Measurements from ENCODE around the gene MAPKBP1.

The MAPKBP1 gene

DNA sequence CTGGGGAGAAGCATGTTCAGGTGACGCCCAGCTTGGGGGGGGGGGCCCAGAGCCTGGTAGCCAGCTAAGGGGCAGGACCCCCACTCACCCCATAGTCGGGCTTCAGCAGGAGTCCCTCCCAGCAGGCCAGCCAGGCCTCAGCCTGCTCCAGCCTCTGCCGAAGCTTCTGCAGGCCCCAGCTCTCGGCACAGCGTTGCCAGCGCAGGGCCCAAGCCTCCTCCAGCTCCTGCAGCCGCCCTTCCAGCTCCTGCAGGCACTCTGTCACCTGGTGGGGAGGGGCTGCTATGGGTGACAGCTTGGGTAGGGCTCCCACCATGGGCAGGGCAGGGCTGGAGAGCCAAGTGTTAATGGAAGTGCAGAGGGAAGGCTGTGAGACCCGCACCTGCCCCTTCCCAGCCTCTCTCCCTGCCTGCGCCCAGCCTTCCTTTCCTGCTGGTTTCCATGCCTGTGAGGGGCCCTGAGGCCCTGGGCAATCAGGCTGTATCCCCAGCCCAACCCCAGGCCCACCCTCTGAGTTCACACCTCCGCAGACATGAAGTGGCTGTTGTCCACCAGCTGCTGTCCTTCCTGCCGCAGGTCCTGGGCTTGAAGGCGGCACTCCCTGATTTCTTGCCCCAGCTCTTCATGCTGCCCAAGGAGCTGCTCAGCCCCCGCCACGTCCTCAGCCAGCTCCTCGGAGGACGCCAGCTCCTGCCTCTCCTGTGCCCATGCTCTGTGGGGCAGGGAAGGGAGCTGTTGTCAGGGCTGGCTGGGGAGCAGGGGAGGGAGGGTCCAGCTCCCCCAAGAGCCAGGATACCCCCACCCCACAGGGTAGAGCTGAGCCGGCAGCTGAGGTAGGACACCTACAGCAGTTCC lies 78.7 kb downstream of the MAPKBP1 start:
- DNase-seq = no peak

DNA sequence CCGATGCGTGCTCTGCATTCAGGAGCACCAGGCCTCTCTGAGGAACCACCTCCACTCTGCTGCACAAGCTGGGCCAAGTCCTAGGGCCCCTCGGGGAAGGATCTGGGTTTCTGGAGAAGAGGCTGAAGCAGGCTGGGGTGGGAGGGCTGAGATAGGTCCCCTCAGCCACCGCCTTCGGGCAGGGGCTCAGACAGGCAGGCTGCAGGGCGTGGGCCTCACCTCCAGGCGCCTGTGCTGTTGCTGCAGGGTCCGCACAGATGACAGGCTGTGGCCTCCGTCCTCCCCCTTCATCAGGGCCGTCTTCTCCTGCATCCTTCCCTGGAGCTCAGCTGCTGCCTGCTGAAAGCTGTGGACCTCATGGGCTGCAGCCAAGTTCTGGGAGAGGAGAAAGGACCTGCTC lies 79.5 kb downstream of the MAPKBP1 start:
- DNase-seq = no peak

DNA sequence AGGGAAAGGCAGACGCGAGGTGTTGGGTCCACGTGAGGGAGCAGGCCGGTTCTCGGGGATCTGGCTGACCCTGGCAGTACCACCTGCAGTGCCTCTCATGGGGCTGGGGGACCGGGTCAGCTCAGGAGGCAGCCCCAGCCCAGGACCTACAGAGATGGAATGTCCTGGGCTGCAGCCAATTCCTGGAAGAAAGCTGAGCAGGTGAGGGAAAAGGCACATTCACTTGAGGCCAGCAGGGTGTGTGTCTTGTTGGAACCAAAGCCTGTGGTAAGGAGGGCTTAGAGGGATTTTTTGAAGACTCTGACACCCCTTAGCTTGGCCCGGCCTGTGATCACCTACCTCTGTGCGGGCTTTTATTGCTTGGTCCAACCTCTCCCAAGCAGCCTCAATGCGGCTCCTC lies 80.2 kb downstream of the MAPKBP1 start:
- no peak for DNase-seq

DNA sequence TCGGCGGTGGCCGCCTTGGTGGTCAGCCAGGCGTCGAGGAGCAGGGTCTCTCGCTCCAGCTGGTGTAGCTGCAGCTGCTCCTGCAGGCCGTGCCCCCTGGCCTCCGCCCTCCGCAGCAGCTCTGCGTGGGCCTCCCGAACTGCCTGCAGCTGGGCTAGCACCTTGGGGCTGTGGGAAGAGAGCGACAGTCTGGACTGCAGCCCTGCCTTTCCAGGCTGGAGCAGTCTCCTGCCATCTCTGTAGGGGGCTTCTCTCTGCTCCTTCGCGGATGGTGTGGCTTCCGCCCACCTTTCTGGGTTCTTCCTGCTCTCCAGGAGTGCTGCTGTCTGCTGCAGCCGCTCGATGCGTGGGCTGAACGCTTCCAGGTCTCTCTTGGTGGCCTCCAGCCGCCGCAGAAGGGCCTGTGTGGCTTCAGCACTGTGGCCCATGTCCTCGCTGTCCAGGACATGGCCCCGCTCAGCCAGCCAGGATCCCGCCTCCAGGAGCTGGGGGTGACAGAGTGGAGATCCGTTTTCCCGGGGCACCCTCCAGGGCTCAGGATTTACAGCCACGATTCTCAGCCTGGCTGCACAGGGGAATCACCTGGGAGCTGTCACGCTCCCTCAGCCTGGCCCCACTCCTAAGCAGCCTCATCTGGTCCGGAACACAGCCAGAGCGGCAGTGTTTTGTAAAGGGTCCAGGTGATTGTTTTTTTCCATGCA lies 81.1 kb downstream of the MAPKBP1 start:
- DNase-seq = no peak

DNA sequence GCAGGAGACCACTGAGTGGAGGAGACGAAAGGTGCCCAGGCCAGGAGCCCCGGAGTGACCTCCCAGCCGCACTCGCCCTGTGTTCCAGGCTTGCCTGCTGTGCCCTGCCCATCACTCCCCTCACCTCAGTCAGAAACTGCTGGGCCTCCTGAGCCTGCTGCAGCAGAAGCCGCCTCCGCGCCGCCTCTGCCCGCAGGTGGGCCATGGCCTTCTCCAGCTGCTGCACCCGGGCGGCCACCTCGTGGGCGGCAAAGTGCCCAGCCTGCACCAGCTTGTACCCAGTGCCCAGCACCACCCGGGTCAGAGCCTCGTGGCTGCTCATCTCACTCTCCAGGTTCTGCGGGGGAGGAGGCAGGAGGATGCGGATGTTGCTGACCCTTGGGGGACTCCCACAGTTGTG lies 82.0 kb downstream of the MAPKBP1 start:
- no peak for DNase-seq

DNA sequence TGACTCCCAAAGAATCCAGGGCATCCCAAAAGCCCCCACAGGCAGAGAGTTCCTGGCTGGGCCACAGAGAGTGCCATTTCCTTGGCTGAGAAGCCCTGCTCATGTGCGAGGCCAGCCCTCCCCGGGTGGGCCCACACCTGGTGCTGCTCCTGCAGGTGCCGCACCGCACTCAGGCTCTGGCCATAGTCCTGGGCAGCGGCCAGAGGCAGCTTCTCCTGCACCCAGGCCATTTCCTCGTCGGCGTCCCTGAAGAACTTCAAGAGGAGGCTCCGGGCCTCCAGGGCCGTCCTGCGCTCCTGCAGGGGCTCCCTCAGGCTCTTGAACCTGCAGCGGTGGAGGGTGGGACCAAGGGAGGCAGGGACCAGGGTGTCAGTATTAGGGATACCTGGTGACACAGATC lies 82.4 kb downstream of the MAPKBP1 start:
- DNase-seq = no peak

DNA sequence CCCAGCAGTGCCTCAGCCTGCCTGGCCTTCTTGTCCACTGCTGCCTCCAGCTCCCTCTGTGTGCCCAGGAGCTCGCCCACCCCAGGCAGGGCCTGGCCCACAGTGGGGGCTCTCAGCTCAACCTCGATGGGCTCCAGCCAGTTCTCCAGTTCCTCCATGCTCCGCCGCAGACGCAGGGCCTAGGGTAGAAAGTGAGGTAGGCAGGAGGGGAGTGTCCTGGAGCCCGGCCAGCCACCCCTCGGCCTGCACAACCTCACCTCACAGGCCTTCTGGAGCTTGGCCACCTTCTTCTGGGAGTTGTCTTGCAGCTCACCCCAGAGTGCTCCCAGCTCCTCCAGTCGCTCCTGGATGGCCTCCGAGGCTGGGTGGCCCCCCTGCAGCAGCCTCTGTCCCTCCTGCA lies 83.0 kb downstream of the MAPKBP1 start:
- DNase-seq = no peak

DNA sequence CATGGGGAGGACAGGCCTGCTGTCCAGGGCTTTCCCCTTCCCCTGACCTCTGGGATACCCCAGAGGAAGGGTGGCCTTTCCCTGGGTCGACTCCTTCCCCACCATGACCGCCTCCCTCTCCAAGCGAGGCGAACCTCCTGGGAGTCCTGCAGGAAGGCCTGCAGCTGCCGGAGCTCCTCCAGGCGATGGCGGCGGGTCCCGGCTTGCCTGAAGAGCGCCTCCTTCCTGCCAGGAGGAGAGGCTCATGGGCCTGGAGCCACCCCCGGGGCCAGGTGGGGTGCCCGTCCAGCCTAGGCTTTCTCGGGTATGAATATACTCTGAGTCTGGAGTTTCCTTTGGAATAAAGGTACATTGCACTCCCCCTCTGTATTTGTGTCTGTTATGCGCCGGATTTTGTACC lies 84.5 kb downstream of the MAPKBP1 start:
- no peak for DNase-seq

DNA sequence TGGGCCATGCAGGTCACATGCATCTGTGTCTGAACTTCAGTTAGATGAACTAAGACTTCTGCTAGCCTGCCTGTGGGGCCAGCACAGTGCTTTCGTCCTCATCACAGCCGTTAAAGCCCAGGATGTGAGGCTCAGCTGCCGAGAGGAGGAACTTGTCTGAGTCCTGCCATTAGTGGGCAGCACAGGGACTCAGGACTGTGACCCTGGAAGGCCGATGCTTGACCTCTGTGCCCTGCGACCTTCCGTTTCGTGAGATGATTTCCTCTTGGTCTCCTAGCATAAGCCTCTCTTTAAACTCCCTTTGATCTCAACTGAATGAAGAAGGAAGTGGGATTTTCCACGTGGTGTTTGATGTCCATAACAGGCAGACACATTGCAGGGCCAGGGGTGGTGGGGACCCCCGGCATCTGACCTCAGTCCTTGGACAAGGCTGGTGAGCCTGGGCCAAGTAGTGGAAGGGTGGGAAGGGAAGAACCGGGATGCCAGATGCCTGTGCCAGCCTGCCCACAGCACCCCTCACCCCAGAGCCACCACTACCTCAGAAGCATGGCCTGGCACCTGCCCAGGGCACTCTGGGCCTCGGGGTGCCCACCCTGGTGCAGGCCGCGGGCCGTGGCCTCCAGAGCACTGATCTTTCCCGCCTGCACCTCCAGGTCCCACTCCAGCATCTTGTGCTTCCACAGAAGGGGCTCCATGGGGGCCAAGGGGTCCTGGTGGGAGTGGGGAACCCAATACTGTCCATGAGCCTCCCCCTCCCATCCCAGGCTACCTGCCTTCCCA lies 86.0 kb downstream of the MAPKBP1 start:
- DNase-seq = no peak

DNA sequence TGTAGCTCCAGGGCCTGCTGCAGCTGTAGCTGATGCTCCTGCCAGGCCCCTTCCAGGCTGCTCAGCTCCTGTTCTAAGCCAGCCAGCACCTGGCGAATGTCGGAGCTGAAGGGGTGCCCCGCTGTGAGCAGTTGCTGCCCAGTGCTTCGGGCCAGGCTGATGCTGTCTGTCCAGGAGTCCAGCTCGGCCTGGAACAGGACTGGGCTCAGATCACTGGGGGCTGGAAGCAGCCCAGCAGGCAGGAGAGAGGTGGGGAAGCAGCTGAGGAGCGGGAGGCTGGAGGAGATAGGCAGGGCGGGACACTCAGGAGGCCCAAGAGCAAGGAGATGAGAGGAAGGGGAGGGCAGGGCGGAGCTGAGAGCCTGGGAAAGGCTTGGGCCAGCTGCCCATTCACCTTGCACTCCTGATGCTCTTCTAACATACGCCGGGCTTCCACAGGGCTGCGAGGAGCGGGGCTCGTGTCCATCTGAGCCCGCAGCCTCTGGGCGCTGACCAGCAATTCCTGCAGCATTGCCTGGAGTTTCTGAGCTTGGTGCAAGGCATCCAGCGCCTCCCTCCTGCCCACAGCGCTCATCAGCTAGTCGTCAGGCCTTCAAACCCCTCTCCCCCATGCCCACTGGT lies 87.6 kb downstream of the MAPKBP1 start:
- no peak for DNase-seq

DNA sequence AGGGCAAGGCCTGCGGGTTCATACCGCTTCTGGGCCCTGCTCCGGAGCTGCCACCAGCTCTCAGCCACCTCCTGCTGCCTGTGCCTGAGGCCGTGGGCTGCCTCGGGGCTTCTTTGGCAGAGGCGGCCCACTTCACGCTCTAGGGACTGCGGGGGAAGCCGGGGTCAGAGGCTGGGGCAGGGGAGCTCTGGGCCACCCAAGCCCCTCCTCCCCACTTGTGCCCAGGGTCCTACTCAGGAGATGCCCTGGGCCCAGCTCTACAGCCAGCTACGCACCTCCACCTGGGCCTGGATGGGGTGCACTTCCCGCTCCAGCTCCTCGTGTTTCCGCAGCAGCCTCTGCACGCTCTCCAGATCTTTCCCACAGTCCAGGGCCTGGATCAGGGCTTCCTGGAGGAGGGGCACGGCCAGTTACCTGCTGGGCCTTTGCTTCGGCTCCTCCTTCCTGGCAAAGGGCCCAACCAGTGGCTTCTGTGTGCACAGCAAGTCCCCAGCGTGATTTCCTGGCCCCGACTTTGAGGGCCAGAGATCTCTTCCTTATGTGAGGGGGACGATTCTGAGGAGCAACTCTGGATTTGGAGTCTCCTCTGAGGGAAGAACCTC lies 88.3 kb downstream of the MAPKBP1 start:
- DNase-seq = no peak

DNA sequence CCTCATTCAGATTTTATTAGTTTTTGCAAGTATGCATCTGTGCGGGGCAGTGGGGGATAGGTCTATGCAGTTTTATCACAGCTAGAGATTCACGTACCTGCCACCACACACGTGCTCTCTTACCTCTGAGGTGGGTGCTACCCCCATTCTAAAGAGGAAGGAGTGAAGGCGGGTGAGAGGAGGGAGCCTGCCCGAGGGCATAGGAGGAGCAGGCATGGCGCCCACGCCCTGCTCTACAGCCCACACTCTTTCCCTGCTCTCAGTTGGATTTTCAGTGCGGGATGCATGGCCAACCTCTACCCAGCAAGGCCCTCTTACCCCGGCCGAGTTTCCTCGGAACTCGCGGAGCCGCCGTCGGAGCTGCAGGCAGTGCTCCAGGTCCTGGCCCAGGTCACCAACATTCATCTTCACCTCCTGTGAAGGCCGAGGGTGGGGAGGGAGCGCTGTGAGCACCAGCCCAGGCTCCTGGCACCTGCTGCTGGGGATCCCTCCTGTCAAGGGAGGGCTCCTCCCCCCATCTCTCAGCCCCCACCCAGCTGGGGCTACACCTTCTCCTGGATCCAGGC lies 91.3 kb downstream of the MAPKBP1 start:
- DNase-seq = no peak

DNA sequence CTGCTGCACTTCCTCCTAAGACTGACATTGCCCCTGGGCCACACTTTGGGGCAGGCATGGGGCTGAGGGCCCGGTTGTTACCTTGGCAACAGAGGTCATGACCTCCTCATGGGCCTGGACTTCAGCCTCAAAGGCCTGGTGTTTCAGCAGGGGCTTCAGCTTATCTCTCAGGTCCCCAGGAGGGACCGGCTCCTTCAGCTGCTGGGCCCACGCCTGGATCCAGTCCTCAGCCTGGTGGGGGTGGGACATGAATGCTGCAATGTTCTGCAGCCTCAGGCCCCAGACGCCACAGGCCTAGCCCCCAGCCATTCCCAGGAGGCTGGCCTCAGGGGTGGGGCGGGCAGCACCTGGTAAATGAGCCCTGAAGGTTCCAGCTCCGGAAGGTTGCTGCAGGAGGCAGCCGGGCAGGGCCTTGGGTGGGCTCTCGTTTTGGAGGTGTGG lies 92.0 kb downstream of the MAPKBP1 start:
- no peak for DNase-seq

DNA sequence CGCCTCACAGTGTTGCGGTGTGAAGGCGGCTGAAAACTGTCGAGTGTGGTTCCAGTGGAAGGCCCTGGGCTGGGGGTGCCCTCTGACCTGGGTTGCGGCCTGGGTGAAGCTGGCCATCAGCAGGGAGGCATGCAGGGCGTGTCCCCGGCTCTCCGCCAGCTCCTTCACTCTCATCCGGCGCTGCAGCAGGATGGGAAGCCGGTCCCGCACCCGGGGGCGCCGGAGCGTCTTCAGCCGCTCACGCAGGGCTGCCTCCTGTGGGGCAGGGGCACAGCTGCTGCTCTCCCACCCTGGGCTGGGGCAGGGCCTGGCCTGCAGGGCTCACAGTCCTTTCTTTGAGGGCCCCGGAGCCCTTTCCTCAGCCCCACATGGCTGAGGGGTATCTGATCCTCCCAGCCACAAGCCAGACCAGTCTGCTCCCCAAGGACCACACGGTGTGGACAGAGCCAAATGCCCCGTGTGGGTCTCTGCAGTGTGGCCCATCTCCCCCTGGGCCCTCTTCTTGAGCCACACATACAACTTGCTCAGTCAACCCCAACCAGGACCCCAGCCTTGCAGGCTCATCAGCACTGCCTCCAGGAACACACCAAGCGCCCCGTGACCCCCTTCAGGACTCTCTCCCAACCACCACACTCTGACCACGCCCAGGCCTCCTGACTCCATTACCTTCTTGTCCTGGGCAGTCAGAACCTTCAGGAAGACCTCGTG lies 92.7 kb downstream of the MAPKBP1 start:
- no peak for DNase-seq

DNA sequence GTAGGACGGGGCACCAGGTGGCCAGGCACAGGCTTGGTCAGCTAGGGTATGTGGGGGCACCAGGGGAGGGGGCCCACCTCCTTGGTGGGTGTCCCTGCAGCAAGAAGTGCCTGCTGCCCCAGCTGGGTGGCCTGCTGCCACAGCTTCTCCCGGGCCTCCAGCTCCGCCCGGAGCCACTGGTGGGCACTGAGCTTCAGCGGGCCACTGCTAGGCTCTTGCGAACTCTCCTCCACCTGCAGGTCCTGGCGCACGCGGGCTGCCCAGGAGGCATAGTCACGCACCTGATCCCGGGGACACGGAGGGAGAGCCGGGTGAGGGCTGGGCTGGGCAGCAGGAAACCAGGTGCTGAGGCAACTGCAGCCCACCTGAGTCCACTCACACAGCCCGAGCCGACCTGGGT lies 94.0 kb downstream of the MAPKBP1 start:
- no peak for DNase-seq

DNA sequence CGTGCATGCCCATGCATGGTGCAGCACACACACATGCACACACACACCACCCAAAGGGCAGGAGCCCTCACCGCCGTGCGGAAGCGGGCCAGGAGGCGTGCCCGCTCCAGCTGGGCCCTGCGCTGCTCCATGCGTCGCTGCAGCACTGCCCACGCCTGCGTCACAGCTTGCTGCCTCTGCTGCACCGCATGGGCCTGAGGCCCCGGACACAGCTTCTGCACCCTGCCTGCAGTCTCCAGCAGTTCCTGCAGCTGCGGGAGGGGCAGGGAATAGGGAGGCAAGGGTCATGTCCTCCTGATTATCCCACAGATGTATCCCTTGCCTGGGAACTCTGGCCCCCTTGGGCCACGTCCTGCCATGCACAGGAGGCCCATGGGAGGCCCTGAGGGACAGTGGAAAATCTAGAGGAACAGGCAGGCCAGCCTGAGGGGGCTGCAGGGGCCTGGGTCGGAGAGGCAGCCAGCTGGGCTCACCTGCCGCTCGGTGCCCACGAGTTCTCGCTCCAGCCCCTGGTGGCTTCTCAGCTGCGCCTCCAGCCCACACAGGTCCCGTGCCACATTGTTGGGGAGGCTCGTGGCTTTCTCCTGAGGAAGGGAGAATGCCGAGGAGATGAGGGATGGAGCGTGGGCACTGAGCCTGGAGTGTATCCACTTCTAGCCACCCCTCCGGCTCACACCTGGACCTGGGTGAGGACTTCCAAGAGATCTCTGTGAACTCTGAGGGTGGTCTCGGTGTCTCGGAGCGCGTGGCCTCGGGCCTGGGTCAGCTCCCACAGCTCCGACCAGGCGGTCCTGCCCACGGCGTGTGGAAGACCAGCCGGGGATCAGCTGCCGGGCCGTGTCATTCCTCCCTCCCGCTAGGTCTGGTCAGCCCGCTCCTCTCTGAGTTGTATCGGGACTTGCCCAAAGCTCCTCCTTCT lies 95.7 kb downstream of the MAPKBP1 start:
- no peak for DNase-seq

DNA sequence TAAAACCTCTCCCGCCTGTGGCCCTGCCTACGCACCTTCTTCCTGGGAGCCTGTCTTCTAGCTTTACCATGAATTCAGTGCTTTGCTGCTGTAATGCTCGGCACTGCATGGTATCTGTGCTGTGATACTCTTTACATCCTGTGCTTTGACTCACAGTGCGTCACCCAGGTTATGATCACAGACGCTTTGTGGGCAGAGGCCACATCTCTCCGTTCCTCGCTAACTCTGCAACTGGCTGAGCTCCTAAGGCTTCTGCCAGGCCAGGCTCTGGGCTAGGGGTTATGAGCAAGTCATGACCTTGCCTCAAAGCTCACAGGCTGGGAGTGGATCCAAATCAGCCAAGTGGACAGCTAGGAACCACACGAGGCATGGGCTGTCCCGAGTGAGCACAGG lies 96.4 kb downstream of the MAPKBP1 start:
- DNase-seq = peak; percentile 10 to 61 (median 41)

DNA sequence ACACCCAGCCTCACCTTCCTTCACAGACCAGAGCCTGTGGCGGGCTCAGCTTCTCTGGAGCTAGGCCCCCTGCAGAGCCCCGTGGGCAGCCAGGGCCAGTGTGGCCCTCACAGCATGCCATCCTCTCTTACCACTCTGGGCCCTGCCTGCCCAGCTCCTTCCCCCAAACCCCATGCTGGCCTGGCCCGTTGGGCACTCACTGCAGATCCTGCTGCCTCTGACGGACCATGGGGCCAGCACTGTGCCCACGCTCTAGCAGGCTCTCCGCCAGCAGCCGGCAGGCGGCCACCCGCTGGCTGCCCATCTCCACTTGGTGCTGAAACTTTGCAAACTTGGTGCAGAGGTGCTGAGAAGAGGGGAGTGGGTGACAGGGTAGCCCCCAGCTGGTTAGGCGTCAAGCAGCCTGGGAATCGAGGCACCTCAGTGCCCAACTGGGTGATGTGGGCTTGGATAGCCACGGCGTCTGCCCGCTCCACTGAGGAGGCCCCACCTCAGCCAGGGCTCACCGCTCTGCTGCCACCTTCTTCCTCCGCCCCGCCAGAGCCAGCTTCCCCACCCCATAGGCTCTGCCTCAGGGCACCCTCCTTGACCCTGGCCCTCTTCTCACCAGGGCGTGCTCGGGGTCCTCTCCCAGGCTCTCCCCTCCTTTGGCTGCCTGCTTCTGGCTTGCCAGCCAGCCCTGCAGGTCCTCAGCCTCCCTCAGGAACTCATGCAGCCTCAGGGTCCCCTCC lies 97.1 kb downstream of the MAPKBP1 start:
- no peak for DNase-seq

DNA sequence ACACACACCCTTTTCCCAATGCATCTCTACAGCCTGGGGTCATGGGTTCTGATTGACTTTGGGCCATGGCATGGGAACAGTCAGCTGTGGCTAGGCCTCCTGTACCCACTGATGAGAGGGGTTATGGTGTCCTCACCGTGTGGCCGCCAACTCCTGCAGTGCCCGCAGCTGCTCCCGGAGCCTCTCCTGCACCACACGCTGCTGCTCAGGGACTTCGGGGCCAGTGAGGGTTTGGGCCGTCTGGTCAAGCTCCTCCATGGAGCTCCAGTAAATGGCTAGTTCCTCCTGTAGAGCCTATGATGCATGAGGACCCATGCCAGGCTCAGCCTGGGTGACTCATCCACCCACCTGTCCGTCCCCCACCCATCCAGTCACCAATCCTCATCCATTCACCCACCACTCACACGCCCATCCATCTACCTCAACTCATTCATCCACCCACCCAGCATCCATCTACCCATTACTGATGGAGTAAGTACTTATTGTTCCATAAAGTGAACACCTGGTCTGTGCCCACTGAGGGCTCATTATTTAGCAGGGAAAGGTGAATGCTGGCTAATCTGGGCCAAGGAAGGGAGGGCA lies 98.0 kb downstream of the MAPKBP1 start:
- DNase-seq = no peak

Data from stimulated activated naive CD4-positive, alpha-beta T cell (primary cell).